ENCODE measurements around the gene TAS2R7.

Gene TAS2R7

GRCh38 chr12:10753059-10753458, 49.4 kb downstream of the TAS2R7 start:
- Histone ChIP-seq H3K36me3 (ENCODE audit: control insufficient read depth, insufficient read depth, low read length) (peaks cover 2% of the 10 kb centered on the region), H3K79me2 (no peaks in the 10 kb centered on the region), H2AFZ (no peak overlapping the region), H3K27me3 (ENCODE audit: control insufficient read depth, insufficient read depth, low read length) (no peaks in the 10 kb centered on the region), H3K4me1 (peaks cover 4% of the 10 kb centered on the region), H3K9ac (no peak overlapping the region), H3K4me3 (ENCODE audit: low read depth, low read length) (no peak overlapping the region), H3K4me2 (ENCODE audit: low read length) (no peak overlapping the region), H3K27ac (no peak overlapping the region), H3K9me3 (ENCODE audit: control insufficient read depth, low read length) (no peaks in the 10 kb centered on the region)
- TF ChIP-seq, protein P1, sequence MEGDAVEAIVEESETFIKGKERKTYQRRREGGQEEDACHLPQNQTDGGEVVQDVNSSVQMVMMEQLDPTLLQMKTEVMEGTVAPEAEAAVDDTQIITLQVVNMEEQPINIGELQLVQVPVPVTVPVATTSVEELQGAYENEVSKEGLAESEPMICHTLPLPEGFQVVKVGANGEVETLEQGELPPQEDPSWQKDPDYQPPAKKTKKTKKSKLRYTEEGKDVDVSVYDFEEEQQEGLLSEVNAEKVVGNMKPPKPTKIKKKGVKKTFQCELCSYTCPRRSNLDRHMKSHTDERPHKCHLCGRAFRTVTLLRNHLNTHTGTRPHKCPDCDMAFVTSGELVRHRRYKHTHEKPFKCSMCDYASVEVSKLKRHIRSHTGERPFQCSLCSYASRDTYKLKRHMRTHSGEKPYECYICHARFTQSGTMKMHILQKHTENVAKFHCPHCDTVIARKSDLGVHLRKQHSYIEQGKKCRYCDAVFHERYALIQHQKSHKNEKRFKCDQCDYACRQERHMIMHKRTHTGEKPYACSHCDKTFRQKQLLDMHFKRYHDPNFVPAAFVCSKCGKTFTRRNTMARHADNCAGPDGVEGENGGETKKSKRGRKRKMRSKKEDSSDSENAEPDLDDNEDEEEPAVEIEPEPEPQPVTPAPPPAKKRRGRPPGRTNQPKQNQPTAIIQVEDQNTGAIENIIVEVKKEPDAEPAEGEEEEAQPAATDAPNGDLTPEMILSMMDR (IDR thresholded peaks at IDR 0.05): no peak
